ENCODE results near the gene RBM23. TPM values are rescaled to one million over a fixed set of nuclear protein-coding genes. Genes with fewer than 3 reads are reported as not detected.

The RBM23 gene
- total RNA-seq, 1 donor from 2014 or later, result 113 TPM

GRCh38 chr14:22887990-22888378, 31.0 kb downstream of the RBM23 start:
- DNase-seq (ENCODE audit: low spot score in 2 of 2), result no peak
- H3K4me1 ChIP-seq, result peaks cover 3 to 5% of the 10 kb centered on the region in 2 donors
- H3K36me3 ChIP-seq, result no peaks in the 10 kb centered on the region
- H3K27me3 ChIP-seq, result no peaks in the 10 kb centered on the region
- TF ChIP-seq, protein P1, sequence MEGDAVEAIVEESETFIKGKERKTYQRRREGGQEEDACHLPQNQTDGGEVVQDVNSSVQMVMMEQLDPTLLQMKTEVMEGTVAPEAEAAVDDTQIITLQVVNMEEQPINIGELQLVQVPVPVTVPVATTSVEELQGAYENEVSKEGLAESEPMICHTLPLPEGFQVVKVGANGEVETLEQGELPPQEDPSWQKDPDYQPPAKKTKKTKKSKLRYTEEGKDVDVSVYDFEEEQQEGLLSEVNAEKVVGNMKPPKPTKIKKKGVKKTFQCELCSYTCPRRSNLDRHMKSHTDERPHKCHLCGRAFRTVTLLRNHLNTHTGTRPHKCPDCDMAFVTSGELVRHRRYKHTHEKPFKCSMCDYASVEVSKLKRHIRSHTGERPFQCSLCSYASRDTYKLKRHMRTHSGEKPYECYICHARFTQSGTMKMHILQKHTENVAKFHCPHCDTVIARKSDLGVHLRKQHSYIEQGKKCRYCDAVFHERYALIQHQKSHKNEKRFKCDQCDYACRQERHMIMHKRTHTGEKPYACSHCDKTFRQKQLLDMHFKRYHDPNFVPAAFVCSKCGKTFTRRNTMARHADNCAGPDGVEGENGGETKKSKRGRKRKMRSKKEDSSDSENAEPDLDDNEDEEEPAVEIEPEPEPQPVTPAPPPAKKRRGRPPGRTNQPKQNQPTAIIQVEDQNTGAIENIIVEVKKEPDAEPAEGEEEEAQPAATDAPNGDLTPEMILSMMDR (IDR thresholded peaks at IDR 0.05), result no peak
- no peaks in the 10 kb centered on the region for H3K9me3 ChIP-seq
- no peak overlapping the region for H3K27ac ChIP-seq
- intact Hi-C loops (cut with DNase I), result no loop called here
- peak overlapping the region; percentile 53 to 68 for H3K4me3 ChIP-seq

DNA sequence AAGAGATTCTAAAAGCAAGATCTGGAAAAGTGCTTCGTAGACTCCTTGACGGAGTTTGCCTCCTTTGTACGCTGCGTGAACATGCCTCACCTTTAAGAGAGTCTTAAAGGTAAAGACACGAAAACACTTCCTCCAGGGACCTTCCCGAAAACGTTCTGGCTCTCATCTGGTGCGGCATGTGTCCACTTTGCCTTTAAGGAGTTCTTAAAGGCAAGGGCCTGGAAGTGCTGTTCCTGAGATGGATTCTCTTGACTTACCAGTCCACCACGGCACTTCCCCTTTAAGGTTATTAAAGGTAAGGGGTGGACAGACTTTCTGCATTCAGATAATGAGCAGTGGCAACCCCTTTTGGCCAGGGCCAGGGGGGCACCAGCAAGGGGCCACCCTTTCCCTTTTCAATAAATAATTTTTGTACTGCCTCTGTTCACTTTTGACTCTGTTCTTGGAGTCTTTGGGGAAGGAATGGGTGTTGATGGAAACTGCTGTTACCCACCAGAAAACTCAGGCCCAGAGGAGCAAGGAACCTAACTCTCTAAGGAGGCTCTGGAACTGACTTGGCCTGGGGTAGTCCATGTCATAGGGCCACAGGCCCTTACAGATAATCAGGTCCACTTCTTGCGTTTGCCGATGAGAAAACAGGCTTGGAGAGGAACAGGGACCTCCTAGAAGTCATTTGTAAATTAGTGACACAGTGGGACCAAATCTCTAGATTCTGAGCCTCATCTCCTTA, 31.5 kb downstream of the RBM23 start:
- Histone ChIP-seq H3K27ac (peak overlapping the region; percentile 22 to 59), H3K36me3 (no peaks in the 10 kb centered on the region), H3K4me1 (peaks cover 3 to 5% of the 10 kb centered on the region in 2 donors), H3K4me3 (peak overlapping the region; percentile 53 to 68), H3K9me3 (no peaks in the 10 kb centered on the region), H3K27me3 (no peaks in the 10 kb centered on the region)
- intact Hi-C loops (cut with DNase I), result no loop called here
- TF ChIP-seq, protein P1 (IDR thresholded peaks at IDR 0.05), result no peak
- peak in 1 of 2 donors; percentile 80 for DNase-seq (ENCODE audit: low spot score in 2 of 2)

DNA sequence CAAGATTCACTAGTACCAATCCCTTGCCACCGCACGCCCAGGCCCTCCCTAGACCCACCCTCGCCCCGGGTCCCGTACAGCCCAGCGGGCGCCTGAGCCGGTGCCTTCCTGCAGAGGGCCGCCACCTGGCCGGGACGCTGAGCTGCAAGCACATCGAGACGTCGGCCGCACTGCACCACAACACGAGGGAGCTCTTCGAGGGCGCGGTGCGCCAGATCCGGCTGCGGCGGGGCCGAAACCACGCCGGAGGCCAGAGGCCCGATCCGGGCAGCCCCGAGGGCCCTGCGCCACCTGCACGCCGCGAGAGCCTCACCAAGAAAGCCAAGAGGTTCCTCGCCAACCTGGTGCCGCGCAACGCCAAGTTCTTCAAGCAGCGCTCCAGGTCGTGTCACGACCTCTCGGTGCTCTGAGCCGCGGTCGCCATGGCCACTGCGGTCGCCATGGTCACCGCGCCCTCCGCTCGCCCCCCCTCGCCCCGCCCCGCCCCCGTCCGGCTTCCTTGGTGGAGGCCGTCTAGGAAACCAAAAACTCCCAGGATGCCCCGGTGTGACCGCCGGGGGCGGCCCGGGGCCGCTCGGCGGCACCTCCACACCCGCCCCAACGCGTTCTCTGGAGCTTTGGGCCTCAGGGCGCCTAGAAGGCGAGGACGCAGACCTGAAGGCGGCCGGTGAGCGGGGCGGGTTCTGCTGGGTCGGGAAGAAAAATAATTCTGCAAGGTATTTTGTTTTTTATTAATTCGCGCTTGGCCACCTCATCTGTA, 32.3 kb downstream of the RBM23 start:
- no peaks in the 10 kb centered on the region for H3K27me3 ChIP-seq
- peak overlapping the region; percentile 22 to 59 for H3K27ac ChIP-seq
- no peaks in the 10 kb centered on the region for H3K9me3 ChIP-seq
- TF ChIP-seq, protein P1 (IDR thresholded peaks at IDR 0.05), result no peak
- H3K36me3 ChIP-seq, result no peaks in the 10 kb centered on the region
- intact Hi-C loops (cut with DNase I), result loop anchor here (1.0 kb wide), 1 partner anchor 14 kb away; no protein-coding TSS in a partner anchor
- H3K4me1 ChIP-seq, result peaks cover 3 to 5% of the 10 kb centered on the region in 2 donors
- peak overlapping the region; percentile 53 to 68 for H3K4me3 ChIP-seq
- DNase-seq (ENCODE audit: low spot score in 2 of 2), result peak in 1 of 2 donors; percentile 88

- intact Hi-C loops (cut with DNase I), result loop anchor here (1.0 kb wide), 1 partner anchor 14 kb away; no protein-coding TSS in a partner anchor
Measured at GRCh38 chr14:22885975-22886374, 33.0 kb downstream of the RBM23 start.

DNA sequence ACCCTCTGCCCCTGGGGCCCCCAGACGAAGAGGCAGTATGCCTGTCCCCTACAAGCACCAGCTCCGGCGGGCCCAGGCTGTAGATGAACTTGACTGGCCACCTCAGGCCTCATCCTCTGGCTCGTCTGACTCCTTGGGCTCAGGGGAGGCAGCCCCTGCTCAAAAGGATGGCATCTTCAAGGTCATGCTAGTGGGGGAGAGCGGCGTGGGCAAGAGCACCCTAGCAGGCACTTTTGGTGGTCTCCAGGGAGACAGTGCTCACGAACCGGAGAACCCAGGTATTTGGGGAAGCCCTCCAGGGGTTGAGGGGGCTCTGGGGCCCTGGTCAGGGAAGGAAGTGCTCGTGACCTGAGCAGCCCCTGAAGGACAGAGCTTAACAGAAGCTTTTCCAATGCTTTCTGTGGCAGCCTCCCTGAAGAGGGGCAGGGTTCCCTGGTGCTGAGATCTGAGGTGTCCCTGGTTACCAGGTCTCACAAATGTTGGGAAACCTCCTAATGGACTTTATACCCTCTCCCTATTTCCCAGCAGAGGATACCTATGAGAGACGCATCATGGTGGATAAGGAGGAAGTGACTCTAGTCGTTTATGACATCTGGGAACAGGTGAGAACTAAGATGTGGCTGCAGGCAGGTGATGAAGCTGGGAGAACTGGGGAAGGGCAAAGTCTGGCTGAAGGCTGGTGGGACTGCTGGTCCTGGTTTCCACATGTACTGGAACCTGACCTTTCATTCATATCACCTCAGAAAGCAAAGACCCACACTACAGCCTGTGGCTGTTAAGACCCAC, 34.0 kb downstream of the RBM23 start:
- H3K36me3 ChIP-seq, result no peaks in the 10 kb centered on the region
- TF ChIP-seq, protein P1 (IDR thresholded peaks at IDR 0.05), result no peak
- DNase-seq (ENCODE audit: low spot score in 2 of 2), result no peak
- peaks cover 3 to 5% of the 10 kb centered on the region in 2 donors for H3K4me1 ChIP-seq
- no peaks in the 10 kb centered on the region for H3K9me3 ChIP-seq
- H3K27me3 ChIP-seq, result no peaks in the 10 kb centered on the region
- H3K27ac ChIP-seq, result no peak overlapping the region
- H3K4me3 ChIP-seq, result no peak overlapping the region
- intact Hi-C loops (cut with DNase I), result no loop called here

More at GRCh38 chr14:22885975-22886374, 33.0 kb downstream of the RBM23 start:
- Histone ChIP-seq H3K27me3 (no peaks in the 10 kb centered on the region), H3K27ac (no peak overlapping the region), H3K4me1 (peaks cover 3 to 5% of the 10 kb centered on the region in 2 donors), H3K36me3 (no peaks in the 10 kb centered on the region), H3K9me3 (no peaks in the 10 kb centered on the region), H3K4me3 (peak overlapping the region in 1 of 2 donors; percentile 68)
- TF ChIP-seq, protein P1 (IDR thresholded peaks at IDR 0.05), result no peak
- no peak for DNase-seq (ENCODE audit: low spot score in 2 of 2)

Data from ascending aorta (tissue), 2 donors.